Activated CD8-positive, alpha-beta T cell treated with anti-CD3 and anti-CD28 coated beads for 36 hours (primary cell): Measurements from ENCODE around the gene TRPC4AP. TPM values are rescaled to one million over a fixed set of nuclear protein-coding genes. Genes with fewer than 3 reads are reported as not detected.

ENCODE experiments used
- ATAC-seq: fragments of 200-7000 bp; cut with Tn5 transposase; one replicate; pipeline ENCODE4 v1.10.0; 2021; ENCODE audit warnings: mild to moderate bottlenecking, moderate library complexity
- CTCF ChIA-PET: fragments of 350-600 bp; sonication (Branson Sonifier 250); formaldehyde crosslinking; loops from one replicate; lab custom pipeline; 2021; ENCODE audit warnings: antibody characterized with exemption; lab: Charles Lee
- POLR2A ChIA-PET: fragments of 350-600 bp; sonication (Branson Sonifier 250); formaldehyde crosslinking; loops from one replicate; lab custom pipeline; 2021; ENCODE audit warnings: antibody characterized with exemption; lab: Charles Lee
- DNase-seq: peaks from one replicate; pipeline ENCODE4 v3.0.0-alpha.2; 2020
- H3K27ac Mint-ChIP-seq: one replicate; pipeline ENCODE4 v1.8.0; 2021; ENCODE audit warnings: mild to moderate bottlenecking, mixed read lengths
- H3K27me3 Mint-ChIP-seq: one replicate; pipeline ENCODE4 v1.8.0; 2021; ENCODE audit warnings: mixed read lengths
- H3K36me3 Mint-ChIP-seq: one replicate; pipeline ENCODE4 v1.8.0; 2021; ENCODE audit warnings: low read depth, mixed read lengths
- H3K4me1 Mint-ChIP-seq: one replicate; pipeline ENCODE4 v1.8.0; 2021; ENCODE audit warnings: low read depth, mixed read lengths
- H3K4me3 Mint-ChIP-seq: one replicate; pipeline ENCODE4 v1.8.0; 2021; ENCODE audit warnings: mild to moderate bottlenecking, moderate library complexity, mixed read lengths
- H3K9me3 Mint-ChIP-seq: one replicate; pipeline ENCODE4 v1.8.0; 2021; ENCODE audit warnings: mixed read lengths
- CTCF ChIP-seq: fragments of 200-600 bp; IDR thresholded peaks from one replicate; pipeline ENCODE4 v1.8.0; 2022; ENCODE audit warnings: antibody characterized with exemption, mild to moderate bottlenecking
- intact Hi-C: fragments of 100-400 bp; cut with micrococcal nuclease; formaldehyde crosslinking; loops from one replicate; pipeline ENCODE4 v1.10.0; 2022
- total RNA-seq, 2 experiments: library from RNA; stranded (reverse); gene quantifications; one replicate each; pipeline ENCODE4 v1.2.3, GENCODE V29; 2021

Gene TRPC4AP
- total RNA-seq, 2 experiments from 2014 or later = 34.2 to 38.2 TPM

GRCh38 chr20:34974246-34974645 lies 118.4 kb downstream of the TRPC4AP start:
- ATAC-seq (no peak), DNase-seq (no peak)
- H3K36me3 Mint-ChIP-seq = no peaks in the 10 kb centered on the region
- TF ChIP-seq CTCF = no peak
- intact Hi-C loops = no loop called here
- no peaks in the 10 kb centered on the region for H3K9me3 Mint-ChIP-seq
- no peaks in the 10 kb centered on the region for H3K4me1 Mint-ChIP-seq
- POLR2A ChIA-PET = no interaction called here
- no peak overlapping the region for H3K4me3 Mint-ChIP-seq
- H3K27me3 Mint-ChIP-seq = peaks cover 2% of the 10 kb centered on the region
- no peak overlapping the region for H3K27ac Mint-ChIP-seq
- CTCF ChIA-PET = interaction anchor here (1.7 kb wide), 1 partner anchor 18 kb away, joined by 6 read pairs; the partner anchor contains the start of genes GSS and MYH7B

- TF ChIP-seq CTCF = no peak
- ChIA-PET POLR2A (no interaction called here), CTCF (interaction anchor here (1.1 kb wide), 1 partner anchor 264 kb away, joined by 3 read pairs; no protein-coding TSS in a partner anchor)
- no peaks in the 10 kb centered on the region for H3K4me1 Mint-ChIP-seq
- H3K4me3 Mint-ChIP-seq = no peak overlapping the region
- no peak for DNase-seq
- no peaks in the 10 kb centered on the region for H3K36me3 Mint-ChIP-seq
- H3K9me3 Mint-ChIP-seq = no peaks in the 10 kb centered on the region
- intact Hi-C loops = no loop called here
- no peak for ATAC-seq
- no peaks in the 10 kb centered on the region for H3K27me3 Mint-ChIP-seq
- H3K27ac Mint-ChIP-seq = no peak overlapping the region
Measured at GRCh38 chr20:34971561-34972235, 120.9 kb downstream of the TRPC4AP start.

- ATAC-seq = no peak
Measured at GRCh38 chr20:34970846-34971560, 121.6 kb downstream of the TRPC4AP start.

GRCh38 chr20:34970193-34970840 lies 122.3 kb downstream of the TRPC4AP start:
- DNase-seq (no peak), ATAC-seq (no peak)
- CTCF ChIA-PET = interaction anchor here (1.1 kb wide), 1 partner anchor 95 kb away, joined by 3 read pairs; no protein-coding TSS in a partner anchor
- Mint-ChIP-seq H3K36me3 (no peaks in the 10 kb centered on the region), H3K27ac (no peak overlapping the region), H3K9me3 (no peaks in the 10 kb centered on the region), H3K4me1 (no peaks in the 10 kb centered on the region), H3K27me3 (no peaks in the 10 kb centered on the region), H3K4me3 (no peak overlapping the region)
- POLR2A ChIA-PET = no interaction called here
- intact Hi-C loops = no loop called here
- TF ChIP-seq CTCF = no peak

More at GRCh38 chr20:34970846-34971560, 121.6 kb downstream of the TRPC4AP start:
- ChIA-PET POLR2A (no interaction called here), CTCF (no interaction called here)
- H3K27me3 Mint-ChIP-seq = no peaks in the 10 kb centered on the region
- intact Hi-C loops = no loop called here
- no peaks in the 10 kb centered on the region for H3K9me3 Mint-ChIP-seq
- no peak overlapping the region for H3K27ac Mint-ChIP-seq
- H3K36me3 Mint-ChIP-seq = no peaks in the 10 kb centered on the region
- TF ChIP-seq CTCF = no peak
- H3K4me3 Mint-ChIP-seq = no peak overlapping the region
- no peaks in the 10 kb centered on the region for H3K4me1 Mint-ChIP-seq
- no peak for DNase-seq
